Liver (tissue), 9 donors: ENCODE data around the gene CLEC2A. TPM values are rescaled to one million over a fixed set of nuclear protein-coding genes. Genes with fewer than 3 reads are reported as not detected.

Experiments
- DNase-seq: peaks from one replicate; pipeline ENCODE4 v3.0.0-alpha.2; 2017; ENCODE audit warnings: low spot score
- H3K27ac ChIP-seq, 2 donors: one replicate each; pipeline ENCODE4 v1.7.0; 2013; ENCODE audit warnings: inconsistent platforms in 2 of 2, low read length in 2 of 2, control low read depth in 1 of 2, low read depth in 1 of 2, mild to moderate bottlenecking in 1 of 2
- H3K27me3 ChIP-seq, 4 donors: one replicate each; pipeline versions ENCODE4 v1.6.1 to v1.7.0; 2013; ENCODE audit warnings: low read length in 3 of 4, inconsistent platforms in 1 of 4, mild to moderate bottlenecking in 1 of 4, moderate library complexity in 1 of 4; ENCODE audit not compliant: control insufficient read depth in 4 of 4, insufficient read depth in 4 of 4
- H3K36me3 ChIP-seq, 4 donors: one replicate each; pipeline versions ENCODE4 v1.6.1 to v1.7.0; 2013; ENCODE audit warnings: low read length in 3 of 4, mild to moderate bottlenecking in 3 of 4, low read depth in 1 of 4, moderate library complexity in 1 of 4; ENCODE audit not compliant: control insufficient read depth in 4 of 4, insufficient read depth in 3 of 4
- H3K4me1 ChIP-seq, 4 donors: one replicate each; pipeline versions ENCODE4 v1.6.1 to v1.7.0; 2013; ENCODE audit warnings: low read length in 3 of 4, mild to moderate bottlenecking in 3 of 4, moderate library complexity in 1 of 4; ENCODE audit not compliant: control insufficient read depth in 4 of 4, insufficient read depth in 4 of 4
- H3K4me3 ChIP-seq, 3 donors: one replicate each; pipeline versions ENCODE4 v1.6.1 to v1.7.0; 2013; ENCODE audit warnings: low read length in 3 of 3, control low read depth in 1 of 3, low read depth in 1 of 3, mild to moderate bottlenecking in 1 of 3
- H3K9ac ChIP-seq, 2 donors: one replicate each; pipeline ENCODE4 v1.7.0; 2013; ENCODE audit warnings: low read length in 2 of 2, mild to moderate bottlenecking in 2 of 2, moderate library complexity in 2 of 2, control low read depth in 1 of 2, low read depth in 1 of 2
- H3K9me3 ChIP-seq, 4 donors: one replicate each; pipeline versions ENCODE4 v1.6.1 to v1.7.0; 2013; ENCODE audit warnings: low read length in 3 of 4; ENCODE audit not compliant: control insufficient read depth in 4 of 4
- EGR1 ChIP-seq, 2 donors: IDR thresholded peaks; 2 replicates each; pipeline ENCODE4 v1.6.1; 2016 to 2018; ENCODE audit warnings: antibody characterized with exemption in 2 of 2, low read depth in 2 of 2
- FOXA1 ChIP-seq: IDR thresholded peaks from 2 replicates; pipeline ENCODE4 v1.6.1; 2016; ENCODE audit warnings: antibody characterized with exemption
- FOXA2 ChIP-seq: IDR thresholded peaks from 2 replicates; pipeline ENCODE4 v1.6.1; 2016; ENCODE audit warnings: antibody characterized with exemption
- GABPA ChIP-seq, 2 donors: IDR thresholded peaks in 1 of 2; conservative IDR thresholded peaks in 1 of 2; 2 replicates each; pipeline ENCODE4 v1.6.1; 2016; ENCODE audit warnings: antibody characterized with exemption in 2 of 2, mild to moderate bottlenecking in 1 of 2, moderate library complexity in 1 of 2
- HNF4G ChIP-seq: IDR thresholded peaks from 2 replicates; pipeline ENCODE4 v1.6.1; 2016; ENCODE audit warnings: antibody characterized with exemption
- JUND ChIP-seq, 2 donors: IDR thresholded peaks; 2 replicates each; pipeline ENCODE4 v1.6.1; 2016; ENCODE audit warnings: antibody characterized with exemption in 2 of 2
- NR2F2 ChIP-seq: IDR thresholded peaks from 2 replicates; pipeline ENCODE4 v1.6.1; 2016; ENCODE audit warnings: antibody characterized with exemption
- RAD21 ChIP-seq, 2 donors: IDR thresholded peaks; 2 replicates each; pipeline ENCODE4 v1.6.1; 2016; ENCODE audit warnings: antibody characterized with exemption in 2 of 2, mild to moderate bottlenecking in 2 of 2
- RXRA ChIP-seq, 2 donors: IDR thresholded peaks; 2 replicates each; pipeline ENCODE4 v1.6.1; 2017 to 2018; ENCODE audit warnings: antibody characterized with exemption in 2 of 2, mild to moderate bottlenecking in 1 of 2
- SP1 ChIP-seq: IDR thresholded peaks from 2 replicates; pipeline ENCODE4 v1.6.1; 2018; ENCODE audit warnings: antibody characterized with exemption, mild to moderate bottlenecking
- TAF1 ChIP-seq: conservative IDR thresholded peaks from 2 replicates; pipeline ENCODE4 v1.6.1; 2016; ENCODE audit warnings: antibody characterized with exemption, mild to moderate bottlenecking
- YY1 ChIP-seq: IDR thresholded peaks from 2 replicates; pipeline ENCODE4 v1.6.1; 2016; ENCODE audit warnings: antibody characterized with exemption, mild to moderate bottlenecking
- WGBS: extraction: QIAGEN DNeasy Blood & Tissue Kit; methylation state at CpG from one replicate; pipeline ENCODE4 v1.1.7; 2013; 5-methylcytosine and 5-hydroxymethylcytosine counted together
- polyA plus RNA-seq, 2 donors: library from polyadenylated mRNA; stranded (reverse) in 1 of 2; unstranded in 1 of 2; fragments of 200-250 nt in 1 of 2; fragments of >200 nt in 1 of 2; fragmentation: Nextera tagmentation in 1 of 2; extraction: Ambion mirVana in 1 of 2; gene quantifications; one replicate each; pipeline versions ENCODE4 v1.2.1 to v1.2.3, GENCODE V29; 2013 to 2015
- total RNA-seq, 2 donors: library from RNA; depleted of rRNA; stranded (reverse); fragments of >200 nt; gene quantifications; one replicate each; pipeline ENCODE4 v1.2.3, GENCODE V29; 2014
- TF ChIP-seq, protein P1 (sequence below): IDR thresholded peaks from 2 replicates; pipeline ENCODE4 v1.6.1; 2016; ENCODE audit warnings: antibody characterized with exemption
- TF ChIP-seq, protein P2 (sequence below): IDR thresholded peaks from 2 replicates; pipeline ENCODE4 v1.6.1; 2016; ENCODE audit warnings: antibody characterized with exemption
- TF ChIP-seq, protein P3 (sequence below): IDR thresholded peaks from 2 replicates; pipeline ENCODE4 v1.6.1; 2016; ENCODE audit warnings: antibody characterized with exemption
- TF ChIP-seq, protein P4 (sequence below): fragments of 150-350 bp; IDR thresholded peaks from 2 replicates; pipeline ENCODE4 v1.5.1; 2017; ENCODE audit warnings: improper control_type of control experiment, low read depth, low read length; ENCODE audit not compliant: missing input control
- TF ChIP-seq, protein P5 (sequence below): IDR thresholded peaks from 2 replicates; pipeline ENCODE4 v1.6.1; 2016; ENCODE audit warnings: antibody characterized with exemption, mild to moderate bottlenecking
- donor health status: healthy.
- donor health status: healthy.
- donor health status: healthy.
- donor health status: healthy.
- donor health status: healthy.

The CLEC2A gene
- total and polyA plus RNA-seq, 4 donors, result not detected

DNA sequence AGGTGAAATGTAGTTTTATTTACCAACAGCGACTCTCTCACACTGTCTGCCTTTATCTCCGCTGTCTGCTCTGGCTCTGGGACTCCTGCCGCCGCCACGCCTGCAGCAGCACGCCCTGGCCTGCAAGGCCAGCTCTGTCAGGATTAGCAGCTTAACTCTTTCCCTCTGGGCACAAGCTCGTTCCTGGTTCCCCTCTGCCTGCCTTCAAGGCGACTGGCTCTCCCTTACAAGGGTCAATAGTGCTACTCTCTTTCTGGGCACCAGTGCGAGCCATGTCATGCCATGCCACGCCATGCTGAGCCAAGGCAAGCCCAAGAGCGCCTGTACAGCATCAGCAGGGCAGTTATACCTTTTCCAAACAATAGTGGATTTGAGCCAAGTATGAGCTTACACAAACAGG, 59.4 kb downstream of the CLEC2A start (continued):
- TF ChIP-seq, protein P1, sequence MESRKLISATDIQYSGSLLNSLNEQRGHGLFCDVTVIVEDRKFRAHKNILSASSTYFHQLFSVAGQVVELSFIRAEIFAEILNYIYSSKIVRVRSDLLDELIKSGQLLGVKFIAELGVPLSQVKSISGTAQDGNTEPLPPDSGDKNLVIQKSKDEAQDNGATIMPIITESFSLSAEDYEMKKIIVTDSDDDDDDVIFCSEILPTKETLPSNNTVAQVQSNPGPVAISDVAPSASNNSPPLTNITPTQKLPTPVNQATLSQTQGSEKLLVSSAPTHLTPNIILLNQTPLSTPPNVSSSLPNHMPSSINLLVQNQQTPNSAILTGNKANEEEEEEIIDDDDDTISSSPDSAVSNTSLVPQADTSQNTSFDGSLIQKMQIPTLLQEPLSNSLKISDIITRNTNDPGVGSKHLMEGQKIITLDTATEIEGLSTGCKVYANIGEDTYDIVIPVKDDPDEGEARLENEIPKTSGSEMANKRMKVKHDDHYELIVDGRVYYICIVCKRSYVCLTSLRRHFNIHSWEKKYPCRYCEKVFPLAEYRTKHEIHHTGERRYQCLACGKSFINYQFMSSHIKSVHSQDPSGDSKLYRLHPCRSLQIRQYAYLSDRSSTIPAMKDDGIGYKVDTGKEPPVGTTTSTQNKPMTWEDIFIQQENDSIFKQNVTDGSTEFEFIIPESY, result no peak
- TF ChIP-seq RAD21 (IDR thresholded peaks at IDR 0.05), result no peak
- TF ChIP-seq, protein P2, sequence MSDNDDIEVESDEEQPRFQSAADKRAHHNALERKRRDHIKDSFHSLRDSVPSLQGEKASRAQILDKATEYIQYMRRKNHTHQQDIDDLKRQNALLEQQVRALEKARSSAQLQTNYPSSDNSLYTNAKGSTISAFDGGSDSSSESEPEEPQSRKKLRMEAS, result no peak
- TF ChIP-seq JUND (IDR thresholded peaks at IDR 0.05), result no peak
- TF ChIP-seq HNF4G, result no peak
- TF ChIP-seq, protein P3, sequence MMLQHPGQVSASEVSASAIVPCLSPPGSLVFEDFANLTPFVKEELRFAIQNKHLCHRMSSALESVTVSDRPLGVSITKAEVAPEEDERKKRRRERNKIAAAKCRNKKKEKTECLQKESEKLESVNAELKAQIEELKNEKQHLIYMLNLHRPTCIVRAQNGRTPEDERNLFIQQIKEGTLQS, result no peak
- TF ChIP-seq EGR1 (IDR thresholded peaks at IDR 0.05; ENCODE audit: low read depth in 2 of 2), result no peak
- TF ChIP-seq TAF1, result no peak
- TF ChIP-seq YY1, result no peak
- TF ChIP-seq GABPA (IDR thresholded peaks at IDR 0.05 in 1 of 2, conservative IDR thresholded peaks at IDR 0.05 in 1 of 2), result no peak
- no peak for TF ChIP-seq FOXA1

DNA sequence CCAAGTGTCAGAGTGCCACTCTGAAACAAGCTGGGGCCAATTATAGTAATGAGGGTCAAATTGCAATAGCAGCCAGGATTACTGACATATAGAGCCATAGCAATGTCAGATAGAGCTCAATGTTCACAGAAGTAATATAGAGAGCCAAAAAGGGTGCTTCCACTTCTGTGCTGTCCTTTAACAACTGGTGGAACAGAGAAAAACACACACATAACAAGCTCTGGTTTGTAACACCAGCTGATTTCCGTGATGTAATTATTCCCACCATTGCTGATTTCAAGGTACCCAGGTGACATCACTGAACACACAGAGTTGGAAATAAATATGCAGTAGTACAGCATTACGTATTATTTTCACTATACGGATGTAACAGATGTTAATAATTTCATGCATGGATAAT, 60.0 kb downstream of the CLEC2A start:
- Histone ChIP-seq H3K27me3 (no peaks in the 10 kb centered on the region), H3K27ac (no peak overlapping the region), H3K9ac (no peak overlapping the region), H3K4me3 (no peak overlapping the region), H3K4me1 (peaks cover 0 to 3% (median 2%) of the 10 kb centered on the region in 4 donors), H3K9me3 (no peaks in the 10 kb centered on the region), H3K36me3 (no peaks in the 10 kb centered on the region)
- no peak for DNase-seq
- TF ChIP-seq, protein P3, result no peak
- no peak for TF ChIP-seq SP1
- TF ChIP-seq, protein P2, result no peak
- no peak for TF ChIP-seq GABPA (IDR thresholded peaks at IDR 0.05 in 1 of 2, conservative IDR thresholded peaks at IDR 0.05 in 1 of 2)
- TF ChIP-seq FOXA1, result no peak
- TF ChIP-seq NR2F2, result no peak
- TF ChIP-seq RAD21 (IDR thresholded peaks at IDR 0.05), result no peak
- no peak for TF ChIP-seq JUND (IDR thresholded peaks at IDR 0.05)
- TF ChIP-seq, protein P1, result no peak
- TF ChIP-seq YY1, result no peak
- TF ChIP-seq FOXA2, result no peak
- TF ChIP-seq TAF1, result no peak
- no peak for TF ChIP-seq HNF4G
- TF ChIP-seq, protein P4, sequence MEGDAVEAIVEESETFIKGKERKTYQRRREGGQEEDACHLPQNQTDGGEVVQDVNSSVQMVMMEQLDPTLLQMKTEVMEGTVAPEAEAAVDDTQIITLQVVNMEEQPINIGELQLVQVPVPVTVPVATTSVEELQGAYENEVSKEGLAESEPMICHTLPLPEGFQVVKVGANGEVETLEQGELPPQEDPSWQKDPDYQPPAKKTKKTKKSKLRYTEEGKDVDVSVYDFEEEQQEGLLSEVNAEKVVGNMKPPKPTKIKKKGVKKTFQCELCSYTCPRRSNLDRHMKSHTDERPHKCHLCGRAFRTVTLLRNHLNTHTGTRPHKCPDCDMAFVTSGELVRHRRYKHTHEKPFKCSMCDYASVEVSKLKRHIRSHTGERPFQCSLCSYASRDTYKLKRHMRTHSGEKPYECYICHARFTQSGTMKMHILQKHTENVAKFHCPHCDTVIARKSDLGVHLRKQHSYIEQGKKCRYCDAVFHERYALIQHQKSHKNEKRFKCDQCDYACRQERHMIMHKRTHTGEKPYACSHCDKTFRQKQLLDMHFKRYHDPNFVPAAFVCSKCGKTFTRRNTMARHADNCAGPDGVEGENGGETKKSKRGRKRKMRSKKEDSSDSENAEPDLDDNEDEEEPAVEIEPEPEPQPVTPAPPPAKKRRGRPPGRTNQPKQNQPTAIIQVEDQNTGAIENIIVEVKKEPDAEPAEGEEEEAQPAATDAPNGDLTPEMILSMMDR, result no peak
- TF ChIP-seq, protein P5, sequence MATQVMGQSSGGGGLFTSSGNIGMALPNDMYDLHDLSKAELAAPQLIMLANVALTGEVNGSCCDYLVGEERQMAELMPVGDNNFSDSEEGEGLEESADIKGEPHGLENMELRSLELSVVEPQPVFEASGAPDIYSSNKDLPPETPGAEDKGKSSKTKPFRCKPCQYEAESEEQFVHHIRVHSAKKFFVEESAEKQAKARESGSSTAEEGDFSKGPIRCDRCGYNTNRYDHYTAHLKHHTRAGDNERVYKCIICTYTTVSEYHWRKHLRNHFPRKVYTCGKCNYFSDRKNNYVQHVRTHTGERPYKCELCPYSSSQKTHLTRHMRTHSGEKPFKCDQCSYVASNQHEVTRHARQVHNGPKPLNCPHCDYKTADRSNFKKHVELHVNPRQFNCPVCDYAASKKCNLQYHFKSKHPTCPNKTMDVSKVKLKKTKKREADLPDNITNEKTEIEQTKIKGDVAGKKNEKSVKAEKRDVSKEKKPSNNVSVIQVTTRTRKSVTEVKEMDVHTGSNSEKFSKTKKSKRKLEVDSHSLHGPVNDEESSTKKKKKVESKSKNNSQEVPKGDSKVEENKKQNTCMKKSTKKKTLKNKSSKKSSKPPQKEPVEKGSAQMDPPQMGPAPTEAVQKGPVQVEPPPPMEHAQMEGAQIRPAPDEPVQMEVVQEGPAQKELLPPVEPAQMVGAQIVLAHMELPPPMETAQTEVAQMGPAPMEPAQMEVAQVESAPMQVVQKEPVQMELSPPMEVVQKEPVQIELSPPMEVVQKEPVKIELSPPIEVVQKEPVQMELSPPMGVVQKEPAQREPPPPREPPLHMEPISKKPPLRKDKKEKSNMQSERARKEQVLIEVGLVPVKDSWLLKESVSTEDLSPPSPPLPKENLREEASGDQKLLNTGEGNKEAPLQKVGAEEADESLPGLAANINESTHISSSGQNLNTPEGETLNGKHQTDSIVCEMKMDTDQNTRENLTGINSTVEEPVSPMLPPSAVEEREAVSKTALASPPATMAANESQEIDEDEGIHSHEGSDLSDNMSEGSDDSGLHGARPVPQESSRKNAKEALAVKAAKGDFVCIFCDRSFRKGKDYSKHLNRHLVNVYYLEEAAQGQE, result no peak
- no peak for TF ChIP-seq RXRA (IDR thresholded peaks at IDR 0.05)
- 97% methylated on average over 3 of the region's 3 CpGs for WGBS
